A673 (cell line): ENCODE data around the gene WDR31.

Source experiments
- CTCF ChIP-seq: fragments of 300-800, 200-600 bp; sonication (generic); conservative IDR thresholded peaks from 2 replicates; pipeline ENCODE4 v1.5.1; 2017; ENCODE audit warnings: low read depth, mild to moderate bottlenecking, antibody characterized with exemption, low read length, moderate library complexity, mixed read lengths
- EZH2 ChIP-seq: fragments of 200-600 bp; sonication (generic); IDR thresholded peaks from 2 replicates; pipeline ENCODE4 v1.6.1; 2017; ENCODE audit warnings: borderline replicate concordance, low read depth, mild to moderate bottlenecking, mixed read lengths, antibody characterized with exemption, low read length; ENCODE audit not compliant: poor library complexity, severe bottlenecking

GRCh38 chr9:113313261-113313660 lies 26.8 kb downstream of the WDR31 start:
- TF ChIP-seq EZH2 (no peak), CTCF (no peak)
